ENCODE results near the gene ADI1.

ADI1 gene

DNA sequence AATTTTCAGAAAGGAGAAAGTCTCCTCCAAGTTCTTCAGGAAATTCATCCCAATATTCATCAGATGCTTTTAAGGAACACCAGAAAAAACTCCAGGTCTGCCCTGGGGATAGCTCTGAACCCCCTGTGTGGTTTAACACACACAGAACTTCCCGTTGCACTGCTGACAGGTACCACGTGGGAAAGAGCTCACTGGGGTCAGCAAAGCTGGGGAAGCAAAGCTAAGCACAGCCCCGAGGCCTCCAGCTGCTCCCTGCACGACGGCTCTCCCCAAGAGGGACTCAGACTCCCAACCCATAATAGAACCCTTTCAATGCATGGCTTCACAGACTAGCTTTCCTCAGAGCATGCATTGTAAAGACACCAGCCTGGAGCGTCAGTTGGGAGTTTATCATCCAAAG is 28.0 kb downstream of the ADI1 start:
- Histone ChIP-seq H3K9ac (no peak overlapping the region), H2AFZ (ENCODE audit: low read depth) (no peak overlapping the region), H4K20me1 (ENCODE audit: insufficient read depth) (no peaks in the 10 kb centered on the region), H3K4me2 (no peak overlapping the region), H3K4me3 (IDR thresholded peaks at IDR 0.05; ENCODE audit: insufficient read depth, low read depth, low read length) (no peak overlapping the region), H3K36me3 (ENCODE audit: insufficient read depth) (no peaks in the 10 kb centered on the region), H3K27ac (no peak overlapping the region), H3K79me2 (ENCODE audit: insufficient read depth, low read depth) (no peaks in the 10 kb centered on the region), H3K4me1 (ENCODE audit: low read depth, poor library complexity, severe bottlenecking) (no peaks in the 10 kb centered on the region), H3K27me3 (ENCODE audit: insufficient read depth, low read depth) (no peaks in the 10 kb centered on the region)
- TF ChIP-seq, protein P1, sequence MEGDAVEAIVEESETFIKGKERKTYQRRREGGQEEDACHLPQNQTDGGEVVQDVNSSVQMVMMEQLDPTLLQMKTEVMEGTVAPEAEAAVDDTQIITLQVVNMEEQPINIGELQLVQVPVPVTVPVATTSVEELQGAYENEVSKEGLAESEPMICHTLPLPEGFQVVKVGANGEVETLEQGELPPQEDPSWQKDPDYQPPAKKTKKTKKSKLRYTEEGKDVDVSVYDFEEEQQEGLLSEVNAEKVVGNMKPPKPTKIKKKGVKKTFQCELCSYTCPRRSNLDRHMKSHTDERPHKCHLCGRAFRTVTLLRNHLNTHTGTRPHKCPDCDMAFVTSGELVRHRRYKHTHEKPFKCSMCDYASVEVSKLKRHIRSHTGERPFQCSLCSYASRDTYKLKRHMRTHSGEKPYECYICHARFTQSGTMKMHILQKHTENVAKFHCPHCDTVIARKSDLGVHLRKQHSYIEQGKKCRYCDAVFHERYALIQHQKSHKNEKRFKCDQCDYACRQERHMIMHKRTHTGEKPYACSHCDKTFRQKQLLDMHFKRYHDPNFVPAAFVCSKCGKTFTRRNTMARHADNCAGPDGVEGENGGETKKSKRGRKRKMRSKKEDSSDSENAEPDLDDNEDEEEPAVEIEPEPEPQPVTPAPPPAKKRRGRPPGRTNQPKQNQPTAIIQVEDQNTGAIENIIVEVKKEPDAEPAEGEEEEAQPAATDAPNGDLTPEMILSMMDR (conservative IDR thresholded peaks at IDR 0.05; ENCODE audit: low read depth, low read length): no peak

DNA sequence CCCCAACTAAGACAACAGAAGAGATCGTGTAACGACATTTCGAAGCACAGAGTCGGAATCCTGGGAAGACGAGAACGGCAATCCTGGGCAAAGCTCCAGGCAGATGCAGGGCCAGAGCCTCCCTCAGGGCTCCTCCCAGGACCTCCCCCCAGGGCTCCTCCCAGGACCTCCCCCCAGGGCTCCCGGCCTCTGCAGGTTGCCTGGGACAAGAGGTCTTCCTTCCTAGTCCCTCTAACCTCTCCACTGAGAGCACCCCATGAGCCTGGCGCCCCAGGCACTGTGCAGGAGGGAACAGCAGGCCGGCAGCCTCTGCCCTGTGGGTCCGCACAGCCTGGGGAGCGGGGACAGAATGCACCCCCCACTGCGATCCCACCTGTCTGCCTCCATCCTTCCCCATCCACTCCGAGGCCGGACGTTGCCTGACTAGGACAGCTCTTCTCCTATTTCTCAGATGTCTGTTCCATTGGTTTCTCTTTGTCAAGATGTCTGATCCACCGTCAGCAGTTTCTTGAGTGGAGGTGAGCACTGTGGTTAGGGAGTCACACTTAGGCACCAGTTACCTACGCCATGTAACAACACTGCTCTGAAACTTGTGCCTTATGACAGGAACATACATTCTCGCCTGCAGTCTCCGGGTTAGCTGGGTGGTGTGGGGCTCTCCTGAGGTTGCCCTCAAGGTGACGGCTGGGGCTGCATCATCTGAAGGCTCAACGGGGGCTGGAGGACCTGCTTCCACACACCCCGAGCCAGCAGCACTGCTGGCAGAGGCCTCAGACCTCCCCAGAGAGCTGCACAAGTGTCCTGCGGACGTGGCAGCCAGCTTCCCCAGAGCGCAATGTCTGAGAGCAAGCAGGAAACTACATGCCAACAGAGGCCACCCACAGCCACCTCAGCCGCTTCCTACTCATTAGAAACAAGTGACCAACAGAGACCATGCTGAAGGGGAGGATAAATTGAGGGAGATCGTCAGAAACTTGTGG is 28.9 kb downstream of the ADI1 start:
- TF ChIP-seq, protein P1 (conservative IDR thresholded peaks at IDR 0.05; ENCODE audit: low read depth, low read length): no peak
- Histone ChIP-seq H4K20me1 (ENCODE audit: insufficient read depth) (no peaks in the 10 kb centered on the region), H3K4me1 (ENCODE audit: low read depth, poor library complexity, severe bottlenecking) (no peaks in the 10 kb centered on the region), H2AFZ (ENCODE audit: low read depth) (no peak overlapping the region), H3K79me2 (ENCODE audit: insufficient read depth, low read depth) (no peaks in the 10 kb centered on the region), H3K4me3 (IDR thresholded peaks at IDR 0.05; ENCODE audit: insufficient read depth, low read depth, low read length) (no peak overlapping the region), H3K27ac (no peak overlapping the region), H3K27me3 (ENCODE audit: insufficient read depth, low read depth) (no peaks in the 10 kb centered on the region), H3K9ac (no peak overlapping the region), H3K36me3 (ENCODE audit: insufficient read depth) (no peaks in the 10 kb centered on the region), H3K4me2 (no peak overlapping the region)

DNA sequence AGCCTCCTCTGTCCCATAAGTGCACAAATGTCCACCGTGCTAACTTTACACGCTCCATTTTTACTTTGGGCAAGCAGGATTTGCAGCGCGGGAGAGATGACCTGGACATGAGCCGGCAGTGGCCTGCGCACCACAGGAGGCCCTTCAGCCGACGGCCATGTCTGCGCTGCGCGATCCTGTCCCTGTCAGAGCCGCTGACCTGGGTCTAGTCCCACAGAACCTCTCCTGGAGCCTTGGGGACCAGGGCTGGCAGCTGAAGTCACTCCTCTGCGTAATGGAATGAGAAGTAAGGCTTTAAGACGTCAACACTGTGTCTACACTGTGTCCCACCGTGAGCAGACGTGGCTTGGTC is 29.6 kb downstream of the ADI1 start:
- H3K9ac ChIP-seq: no peak overlapping the region
- no peaks in the 10 kb centered on the region for H3K4me1 ChIP-seq (ENCODE audit: low read depth, poor library complexity, severe bottlenecking)
- no peaks in the 10 kb centered on the region for H3K36me3 ChIP-seq (ENCODE audit: insufficient read depth)
- H3K4me2 ChIP-seq: no peak overlapping the region
- TF ChIP-seq, protein P1 (conservative IDR thresholded peaks at IDR 0.05; ENCODE audit: low read depth, low read length): no peak
- H4K20me1 ChIP-seq (ENCODE audit: insufficient read depth): no peaks in the 10 kb centered on the region
- H3K27ac ChIP-seq: no peak overlapping the region
- no peaks in the 10 kb centered on the region for H3K27me3 ChIP-seq (ENCODE audit: insufficient read depth, low read depth)
- H3K79me2 ChIP-seq (ENCODE audit: insufficient read depth, low read depth): no peaks in the 10 kb centered on the region
- no peak overlapping the region for H2AFZ ChIP-seq (ENCODE audit: low read depth)
- H3K4me3 ChIP-seq (IDR thresholded peaks at IDR 0.05; ENCODE audit: insufficient read depth, low read depth, low read length): no peak overlapping the region

DNA sequence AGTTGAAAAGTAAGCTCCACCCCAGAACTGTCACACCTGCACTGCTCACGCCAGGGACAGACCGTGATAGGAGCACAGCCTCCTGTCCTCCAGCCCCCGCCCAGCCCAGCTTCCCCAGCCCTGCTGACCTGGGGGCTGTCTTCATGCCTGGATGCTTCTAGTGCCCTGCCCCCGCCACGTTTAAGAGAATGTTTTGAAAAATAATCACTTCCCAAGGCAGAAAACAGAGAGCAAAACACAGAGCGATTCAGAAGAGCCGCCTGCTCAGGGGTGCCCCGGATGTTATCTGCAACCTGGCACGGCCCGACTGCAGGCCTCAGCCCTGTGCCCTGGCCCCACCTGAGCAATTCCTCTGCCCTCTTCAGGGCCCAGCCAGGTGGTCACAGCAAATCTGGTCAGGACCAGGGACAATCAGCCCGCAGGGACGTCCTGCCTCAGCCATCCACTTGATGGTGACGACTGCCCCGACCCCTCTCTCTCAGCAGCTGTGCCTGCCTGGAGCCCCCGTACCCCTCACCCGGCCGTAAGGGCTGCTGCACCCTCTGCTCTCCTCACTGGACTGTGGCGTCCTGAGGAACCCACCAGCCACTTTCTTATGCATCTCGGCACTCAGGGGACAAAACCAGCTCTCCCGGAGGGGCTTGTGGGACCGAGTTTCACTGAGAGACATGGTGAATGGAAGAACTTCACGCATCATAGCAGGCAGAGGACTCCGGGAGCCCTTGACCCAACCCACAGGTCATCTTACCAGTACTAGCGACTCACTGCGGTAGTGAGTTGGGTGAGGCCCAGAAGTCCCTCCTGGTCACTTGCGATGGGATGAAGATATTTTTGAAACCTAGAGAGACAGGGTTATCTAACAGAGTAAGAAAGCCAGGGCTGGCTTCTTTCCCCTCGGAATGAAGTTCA is 30.2 kb downstream of the ADI1 start:
- Histone ChIP-seq H3K9ac (no peak overlapping the region), H3K4me3 (IDR thresholded peaks at IDR 0.05; ENCODE audit: insufficient read depth, low read depth, low read length) (no peak overlapping the region), H4K20me1 (ENCODE audit: insufficient read depth) (no peaks in the 10 kb centered on the region), H3K27me3 (ENCODE audit: insufficient read depth, low read depth) (no peaks in the 10 kb centered on the region), H3K27ac (no peak overlapping the region), H3K4me1 (ENCODE audit: low read depth, poor library complexity, severe bottlenecking) (no peaks in the 10 kb centered on the region), H2AFZ (ENCODE audit: low read depth) (no peak overlapping the region), H3K36me3 (ENCODE audit: insufficient read depth) (no peaks in the 10 kb centered on the region), H3K4me2 (no peak overlapping the region), H3K79me2 (ENCODE audit: insufficient read depth, low read depth) (no peaks in the 10 kb centered on the region)
- TF ChIP-seq, protein P1 (conservative IDR thresholded peaks at IDR 0.05; ENCODE audit: low read depth, low read length): no peak

All from KMS-11 (cell line).